Measurements from ENCODE around the gene APPL2.
A peak's percentile ranks its signal among the peaks of the same experiment; 100 is the strongest.
"Not testable (repeated sequence)": the region's sequence is repeated elsewhere in the genome, so short reads cannot be mapped to it uniquely, and the experiment has no call there.

APPL2 gene

DNA sequence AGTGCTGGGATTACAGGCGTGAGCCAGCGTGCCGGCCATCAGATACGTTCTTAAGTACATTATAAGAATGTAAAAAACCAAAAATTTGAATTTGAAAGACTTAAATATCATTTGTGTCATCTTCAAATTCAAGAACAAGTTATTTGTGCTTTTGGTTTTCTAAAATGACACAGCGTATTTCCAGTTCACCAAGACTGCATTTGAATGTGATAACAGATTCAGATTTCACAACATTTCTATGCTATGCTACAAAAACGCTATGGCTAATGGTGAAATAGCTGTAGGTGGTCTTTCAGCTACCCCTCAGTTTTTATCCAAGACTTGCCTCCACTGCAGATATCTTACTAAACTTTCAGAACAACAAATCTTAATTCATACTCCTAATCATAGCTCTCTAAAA, 46.7 kb downstream of the APPL2 start:
- no peak for FAIRE-seq

DNA sequence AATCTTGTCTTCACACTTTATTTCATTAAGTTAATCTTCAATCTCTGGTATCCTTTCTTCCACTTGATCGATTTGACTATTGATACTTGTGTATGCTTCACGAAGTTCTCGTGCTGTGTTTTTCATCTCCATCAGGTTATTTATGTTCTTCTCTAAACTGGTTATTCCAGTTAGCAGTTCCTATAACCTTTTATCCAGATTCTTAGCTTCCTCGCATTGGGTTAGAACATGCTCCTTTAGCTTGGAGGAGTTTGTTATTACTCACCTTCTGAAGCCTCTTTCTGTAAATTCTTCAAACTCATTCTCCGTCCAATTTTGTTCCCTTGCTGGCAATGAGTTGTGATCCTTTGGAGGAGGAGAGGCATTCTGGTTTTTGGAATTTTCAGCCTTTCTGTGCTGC, 52.0 kb downstream of the APPL2 start:
- not testable (repeated sequence) for FAIRE-seq

DNA sequence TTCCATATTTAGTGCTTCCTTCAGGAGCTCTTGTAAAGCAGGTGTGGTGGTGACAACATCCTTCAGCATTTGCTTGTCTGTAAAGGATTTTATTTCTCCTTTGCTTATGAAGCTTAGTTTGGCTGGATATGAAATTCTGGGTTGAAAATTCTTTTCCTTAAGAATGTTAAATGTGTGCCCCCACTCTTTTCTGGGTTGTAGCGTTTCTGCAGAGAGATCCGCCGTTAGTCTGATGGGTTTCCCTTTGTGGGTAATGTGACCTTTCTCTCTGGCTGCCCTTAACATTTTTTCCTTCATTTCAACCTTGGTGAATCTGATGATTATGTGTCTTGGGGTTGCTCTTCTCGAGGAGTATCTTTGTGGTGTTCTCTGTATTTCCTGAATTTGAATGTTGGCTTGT, 52.6 kb downstream of the APPL2 start:
- FAIRE-seq = not testable (repeated sequence)

DNA sequence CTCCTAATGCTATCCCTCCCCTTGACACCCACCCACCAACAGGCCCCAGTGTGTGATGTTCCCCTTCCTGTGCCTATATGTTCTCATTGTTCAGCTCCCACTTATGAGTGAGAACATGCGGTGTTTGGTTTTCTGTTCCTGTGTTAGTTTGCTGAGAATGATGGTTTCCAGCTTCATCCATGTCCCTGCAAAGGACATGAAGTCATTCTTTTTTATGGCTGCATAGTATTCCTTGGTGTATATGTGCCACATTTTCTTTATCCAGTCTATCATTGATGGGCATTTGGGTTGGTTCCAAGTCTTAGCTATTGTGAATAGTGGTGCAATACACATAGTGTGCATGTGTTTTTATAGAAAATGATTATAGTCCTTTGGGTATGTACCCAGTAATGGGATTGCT, 56.9 kb downstream of the APPL2 start:
- not testable (repeated sequence) for FAIRE-seq

DNA sequence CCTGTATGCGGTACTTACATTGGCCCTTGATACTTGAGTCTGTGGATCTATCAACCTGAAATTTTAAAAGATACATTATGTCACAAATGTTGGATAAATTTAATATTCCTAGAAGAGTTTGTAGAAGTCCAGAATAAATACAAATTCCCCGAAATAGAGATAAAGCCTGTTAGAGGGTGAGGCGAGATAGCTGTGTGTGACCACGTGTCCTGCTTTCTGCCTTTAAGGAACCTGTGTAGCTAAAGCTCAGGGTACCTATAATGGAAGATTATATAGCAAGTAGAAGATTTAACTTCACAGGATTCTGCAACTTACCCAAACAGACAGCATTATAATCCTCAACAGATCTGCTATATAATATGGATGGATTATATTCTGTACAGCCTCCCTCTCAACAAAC, 58.8 kb downstream of the APPL2 start:
- FAIRE-seq = no peak

DNA sequence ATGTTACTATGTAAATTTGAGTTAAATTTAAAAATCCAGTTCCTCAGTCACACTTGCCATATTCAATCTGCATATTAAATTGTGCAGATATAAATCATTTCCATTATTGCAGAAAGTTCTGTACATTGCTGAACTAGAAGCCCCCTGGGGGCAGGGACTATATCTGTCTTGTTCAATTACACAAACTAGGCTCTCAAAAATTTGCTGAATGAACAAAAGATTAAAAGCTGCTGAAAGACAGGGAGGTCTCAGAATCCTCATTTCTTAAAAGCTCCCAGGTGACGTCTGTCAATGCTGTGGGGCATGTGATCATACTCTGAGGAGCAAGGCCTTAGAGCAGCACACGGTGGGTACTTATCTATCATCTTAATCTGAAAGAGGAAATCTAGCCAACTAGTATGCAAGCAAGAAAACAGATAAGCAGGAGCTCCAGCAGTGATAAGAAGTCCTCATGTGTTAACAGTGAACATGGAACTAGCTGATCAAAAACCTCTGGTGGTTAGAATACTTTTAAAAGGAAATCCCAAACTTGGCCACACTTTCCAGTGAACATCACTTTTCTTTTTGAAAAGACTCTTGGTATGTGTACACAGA, 60.5 kb downstream of the APPL2 start:
- no peak for FAIRE-seq

DNA sequence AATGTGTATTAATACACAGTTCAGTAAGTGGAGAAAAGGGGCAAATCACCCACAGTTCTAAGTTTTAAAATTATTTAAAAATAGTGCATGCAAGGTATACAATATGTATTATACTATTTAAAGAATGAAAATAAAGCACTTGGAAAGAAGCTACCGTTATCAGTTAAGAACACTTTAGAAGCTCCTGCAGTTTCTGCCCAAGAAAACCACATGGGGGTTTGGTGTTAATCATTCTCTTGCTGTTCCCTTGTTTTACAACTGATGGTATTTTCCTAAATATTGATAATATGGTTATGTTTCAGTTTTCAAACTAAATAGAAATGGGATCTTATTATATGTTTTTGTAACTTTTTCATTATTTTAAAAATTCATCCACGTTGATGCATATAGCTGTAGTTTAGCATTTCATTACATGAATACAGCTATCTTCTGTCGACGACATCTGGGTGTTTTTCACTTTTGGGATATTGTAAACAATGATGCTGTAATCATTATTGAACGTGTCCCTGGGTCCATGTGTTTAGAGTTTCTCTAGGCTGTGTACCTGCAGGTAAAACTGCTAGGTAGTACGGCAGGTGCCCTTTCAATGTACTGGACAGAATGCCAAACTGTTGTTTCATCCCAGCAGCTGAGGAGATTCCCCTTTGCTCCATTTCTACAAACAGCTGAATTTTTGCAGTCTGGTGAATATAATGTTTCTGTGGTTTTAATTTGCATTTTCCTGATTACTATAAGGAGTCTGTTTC, 64.1 kb downstream of the APPL2 start:
- no peak for FAIRE-seq

DNA sequence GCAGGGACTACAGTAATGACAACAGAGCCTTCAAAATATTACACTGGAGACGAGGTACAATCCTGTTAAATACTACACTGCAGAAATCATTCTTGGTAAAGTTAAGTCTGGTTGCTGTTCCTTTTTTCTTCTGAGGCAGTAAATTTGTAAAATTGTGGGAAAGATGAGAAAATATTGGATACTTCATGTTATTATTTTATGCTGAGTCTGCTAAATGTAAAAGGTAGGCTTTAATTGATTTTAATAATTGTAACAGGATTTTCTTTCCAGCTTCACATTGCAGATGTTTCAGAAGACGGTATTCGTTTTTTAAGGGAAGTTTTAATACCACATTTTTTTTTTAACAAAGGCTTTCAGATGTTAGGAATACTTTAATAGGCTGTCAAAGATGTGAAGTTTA, 65.8 kb downstream of the APPL2 start:
- FAIRE-seq = no peak

DNA sequence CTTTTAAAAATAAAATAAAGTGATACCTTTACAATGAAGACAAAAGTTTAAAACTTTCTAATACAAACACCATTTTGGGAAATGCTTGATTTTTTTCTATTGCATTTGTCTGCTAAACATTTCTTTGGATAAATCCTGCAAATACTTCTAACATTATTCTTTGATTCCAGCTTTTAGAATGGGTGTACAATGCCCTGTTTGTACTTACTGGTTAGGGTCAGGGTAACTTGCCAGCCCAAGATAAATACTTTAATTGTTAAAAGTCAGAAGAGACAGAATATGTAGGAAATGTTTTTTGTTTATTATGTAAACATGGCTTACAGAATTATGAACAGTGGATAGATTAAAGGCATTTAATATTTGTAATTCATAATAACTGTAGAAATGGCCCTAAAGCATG, 68.0 kb downstream of the APPL2 start:
- no peak for FAIRE-seq

DNA sequence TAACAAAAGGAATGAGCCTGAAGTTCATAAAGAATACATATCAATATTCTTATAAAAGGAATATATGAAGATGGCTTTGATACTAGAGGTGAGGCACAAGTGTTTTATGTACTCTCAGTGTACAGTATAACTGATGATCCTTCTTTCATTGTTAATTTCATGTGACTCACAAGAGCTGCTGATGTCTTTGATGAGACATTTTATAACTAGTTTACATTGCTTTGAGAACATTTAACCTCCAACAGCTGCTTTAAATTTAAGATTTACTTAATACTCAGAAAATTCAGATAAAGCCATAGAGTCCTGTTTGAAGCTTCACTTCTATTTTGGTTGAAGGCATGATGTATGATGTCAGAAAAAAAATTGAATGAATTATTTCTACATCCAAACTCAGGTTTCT, 68.6 kb downstream of the APPL2 start:
- FAIRE-seq = no peak

DNA sequence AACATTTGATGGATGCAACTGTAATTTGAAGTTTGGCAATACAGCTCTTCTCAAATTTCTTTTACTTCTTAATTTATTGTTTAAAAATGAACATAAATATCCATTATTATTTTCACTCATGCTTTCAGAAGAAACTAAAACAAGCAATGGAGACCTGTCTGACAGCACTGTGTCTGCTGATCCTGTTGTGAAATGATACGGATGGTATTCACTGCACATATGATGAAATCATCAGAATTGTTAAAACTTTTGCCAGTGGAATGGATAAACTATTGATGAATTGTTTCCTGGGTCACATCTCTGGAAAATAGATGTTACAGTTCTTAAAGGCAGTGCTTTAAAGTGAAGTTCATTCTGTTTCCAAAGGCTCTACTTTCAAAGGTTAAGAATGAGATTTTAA, 69.2 kb downstream of the APPL2 start:
- no peak for FAIRE-seq

DNA sequence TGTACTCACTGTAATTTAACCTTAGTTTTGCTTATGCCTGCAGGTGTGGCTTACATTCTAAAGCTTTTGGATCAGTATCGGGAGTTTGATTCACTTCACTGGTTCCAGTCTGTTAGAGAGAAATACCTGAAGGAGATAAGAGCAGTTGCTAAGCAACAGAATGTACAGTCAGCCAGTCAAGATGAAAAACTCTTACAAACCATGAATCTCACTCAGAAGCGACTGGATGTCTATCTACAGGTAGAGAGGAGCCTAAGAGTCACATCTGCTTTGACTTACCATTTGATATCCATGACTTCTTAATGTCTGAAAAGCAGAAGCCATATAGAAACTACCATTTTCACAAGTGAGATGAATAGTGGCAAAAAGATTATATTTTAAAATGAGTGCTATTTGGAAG, 71.9 kb downstream of the APPL2 start:
- FAIRE-seq = no peak

DNA sequence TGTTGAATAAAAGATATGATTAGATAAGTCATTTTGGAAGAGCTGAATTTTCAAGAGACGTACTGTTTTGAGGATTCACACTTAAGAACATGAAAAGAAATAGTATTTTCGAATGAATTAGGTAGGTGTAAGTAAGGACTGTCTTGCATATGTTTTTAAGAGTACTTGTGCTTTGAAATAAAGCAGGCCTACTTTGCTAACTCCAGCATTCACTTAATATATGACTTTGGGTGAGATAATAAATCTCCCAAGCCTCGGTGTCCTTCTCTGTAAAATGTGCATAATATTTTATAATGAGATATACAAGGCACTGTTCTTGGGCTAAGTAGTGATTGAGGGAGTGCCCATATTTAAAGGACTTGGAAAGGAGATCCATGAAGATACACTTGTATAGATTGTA, 73.8 kb downstream of the APPL2 start:
- FAIRE-seq = no peak

DNA sequence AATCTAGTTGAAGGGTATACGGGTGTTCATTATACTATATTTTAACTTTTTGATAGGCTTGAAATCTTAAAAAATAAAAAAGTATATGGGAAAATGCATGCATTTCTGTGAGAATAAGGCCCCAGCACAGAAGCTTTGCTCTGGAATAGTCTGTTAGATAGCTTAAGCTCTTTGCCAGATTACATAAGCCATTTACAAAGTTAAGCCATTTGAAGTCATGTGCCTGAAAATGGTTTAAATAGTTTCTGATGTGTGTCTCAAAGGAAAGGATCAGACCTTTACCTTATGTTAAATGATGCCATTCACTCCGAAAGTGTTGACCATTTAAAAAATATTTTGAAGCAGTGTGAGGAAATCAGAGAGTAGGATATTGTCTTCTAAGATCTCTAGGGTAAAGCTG, 77.1 kb downstream of the APPL2 start:
- FAIRE-seq = no peak

DNA sequence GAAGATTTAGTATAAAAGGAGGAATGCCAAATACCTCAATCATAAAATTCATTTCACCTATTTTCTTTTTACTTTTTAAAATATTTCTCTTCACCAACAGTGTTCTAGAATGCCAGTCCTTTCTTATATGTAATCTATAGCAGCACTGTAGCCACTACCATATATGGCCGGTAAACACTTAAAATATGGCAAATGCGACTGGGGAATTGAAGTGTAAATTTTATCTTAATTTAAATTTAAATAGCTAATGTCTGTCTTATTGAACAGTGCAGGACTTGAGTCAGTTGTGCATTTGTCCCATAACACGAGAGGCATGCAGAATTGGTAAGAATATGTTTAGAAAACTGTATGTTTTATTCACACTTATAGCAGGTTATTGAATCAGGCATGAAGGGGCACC, 78.4 kb downstream of the APPL2 start:
- no peak for FAIRE-seq

DNA sequence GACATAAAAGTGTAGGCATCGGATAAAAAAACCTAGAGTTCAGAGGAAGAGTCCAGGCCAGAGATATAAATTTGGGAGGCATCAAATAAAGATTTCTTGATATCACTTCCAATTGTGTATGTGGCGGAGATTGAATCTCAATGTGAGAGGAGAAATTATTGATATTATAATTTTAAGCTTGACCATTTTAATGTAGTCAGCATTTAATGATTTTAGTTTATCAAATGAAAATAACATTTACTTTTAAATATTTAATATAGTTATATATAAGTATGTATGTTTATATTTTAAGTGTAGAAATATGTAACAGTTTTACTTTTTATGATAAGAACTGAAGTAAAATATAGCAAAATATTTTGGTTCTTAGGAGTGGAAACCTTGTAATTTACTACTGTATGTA, 79.7 kb downstream of the APPL2 start:
- FAIRE-seq = peak; percentile 71

DNA sequence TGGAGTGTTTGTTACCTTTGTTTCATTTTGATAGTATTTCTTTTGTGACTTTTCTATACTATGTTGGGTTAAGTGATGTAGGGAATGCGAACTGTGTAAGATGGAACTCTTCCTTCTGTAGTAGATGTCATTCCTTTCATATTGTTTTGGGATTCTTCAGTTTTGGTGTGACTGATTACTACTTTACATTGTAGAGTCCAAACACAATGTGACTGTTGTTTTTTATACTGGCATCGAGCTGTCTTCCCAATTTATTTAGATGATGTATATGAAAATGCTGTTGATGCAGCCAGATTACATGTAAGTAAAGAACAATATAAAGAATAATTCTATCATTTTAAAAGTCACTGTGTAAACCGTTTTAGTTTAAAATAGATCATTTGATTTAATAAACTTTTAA, 93.7 kb downstream of the APPL2 start:
- no peak for FAIRE-seq

DNA sequence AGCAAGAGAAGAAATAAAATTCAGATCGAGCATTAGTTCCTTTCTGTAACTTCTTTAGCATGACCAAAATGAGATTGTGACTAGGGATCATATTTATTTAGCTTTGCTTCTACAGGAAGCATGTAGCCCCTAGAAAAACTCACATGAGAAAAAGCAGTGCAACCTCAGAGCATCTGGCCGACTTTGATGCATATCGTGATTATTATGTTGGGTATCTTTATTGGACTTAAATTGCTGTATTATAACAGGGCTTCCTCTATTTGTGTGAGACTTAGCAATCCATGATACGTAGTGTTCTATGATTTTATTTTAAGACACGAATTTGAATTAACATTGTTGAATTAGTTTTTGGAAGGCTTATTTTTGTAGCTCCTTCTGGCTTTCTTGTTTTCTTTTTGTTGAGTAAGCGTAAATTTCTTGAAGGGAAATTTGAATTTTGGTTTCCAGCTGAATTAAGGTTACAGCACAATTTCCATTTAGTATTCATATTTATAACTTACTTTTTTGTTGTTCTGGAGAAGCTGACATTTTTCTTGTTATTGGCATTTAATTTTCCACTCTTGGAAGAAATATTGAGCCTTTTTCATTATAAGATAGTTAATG, 94.6 kb downstream of the APPL2 start:
- FAIRE-seq = no peak

DNA sequence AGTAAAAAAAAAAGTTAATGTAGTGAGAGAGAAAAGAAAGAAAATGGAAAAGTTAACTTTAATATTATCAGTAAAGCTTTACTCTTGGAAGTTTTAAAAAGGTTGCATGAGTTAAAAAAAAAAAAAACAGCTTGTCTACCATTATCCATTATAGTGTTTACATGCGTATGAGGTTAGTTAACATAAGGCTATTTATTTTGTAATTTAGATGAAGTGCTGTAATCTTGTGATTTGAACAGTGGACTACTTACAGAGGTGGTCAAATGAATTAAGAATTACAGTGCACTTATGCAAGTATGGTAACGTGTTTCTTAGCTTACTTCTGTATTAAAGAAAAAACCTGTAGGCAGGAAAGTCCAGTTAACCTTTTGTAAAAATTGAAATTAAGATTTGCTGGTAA, 97.7 kb downstream of the APPL2 start:
- FAIRE-seq = peak; percentile 26

Measured in endometrium (tissue), 2 donors.